H1 (cell line): Measurements from ENCODE around the gene PRMT1. TPM values are rescaled to one million over a fixed set of nuclear protein-coding genes. Genes with fewer than 3 reads are reported as not detected.
A peak's percentile ranks its signal among the peaks of the same experiment; 100 is the strongest.

Source experiments
- CTCF ChIA-PET: fragments of 300-600 bp; sonication (Branson Sonifier 250); formaldehyde crosslinking; loops from one replicate; lab custom pipeline; 2021; ENCODE audit not compliant: partially characterized antibody; lab: Charles Lee
- POLR2A ChIA-PET: fragments of 300-600 bp; sonication (Branson Sonifier 250); formaldehyde crosslinking; loops from one replicate; lab custom pipeline; 2021; ENCODE audit warnings: inconsistent platforms; ENCODE audit not compliant: partially characterized antibody; lab: Charles Lee
- DNase-seq, 2 experiments: peaks; one replicate each; pipeline versions ENCODE4 v3.0.0 to v3.0.0-alpha.2; 2010 to 2022; ENCODE audit warnings: low spot score in 2 of 2, low read depth in 1 of 2, mixed read lengths in 1 of 2
- FAIRE-seq: peaks from 2 replicates; lab custom pipeline; 2011; peaks lifted over from hg19 to GRCh38; lab: Jason Lieb, UNC
- H2AFZ ChIP-seq: 2 replicates; pipeline ENCODE4 v1.8.1; 2012; ENCODE audit warnings: low read length, inconsistent platforms
- H2AK5ac ChIP-seq: 2 replicates; pipeline ENCODE4 v1.6.1; 2013; ENCODE audit warnings: low read depth, low read length
- H2BK120ac ChIP-seq: replicated peaks from 2 replicates; pipeline ENCODE3; 2013; ENCODE audit warnings: low read depth, low read length, inconsistent platforms
- H2BK12ac ChIP-seq: 2 replicates; pipeline ENCODE4 v1.6.1; 2013; ENCODE audit warnings: low read depth, low read length
- H2BK15ac ChIP-seq: 2 replicates; pipeline ENCODE4 v1.6.1; 2013; ENCODE audit warnings: low read length
- H2BK20ac ChIP-seq: 2 replicates; pipeline ENCODE4 v1.6.1; 2013; ENCODE audit warnings: low read length
- H2BK5ac ChIP-seq: 2 replicates; pipeline ENCODE4 v1.6.1; 2013; ENCODE audit warnings: low read depth, low read length
- H3K14ac ChIP-seq: 2 replicates; pipeline ENCODE4 v1.6.1; 2013; ENCODE audit warnings: inconsistent platforms; ENCODE audit not compliant: insufficient read length
- H3K18ac ChIP-seq: 2 replicates; pipeline ENCODE4 v1.6.1; 2013; ENCODE audit warnings: low read length; ENCODE audit errors: extremely low read depth
- H3K23ac ChIP-seq: 2 replicates; pipeline ENCODE4 v1.6.1; 2013; ENCODE audit warnings: inconsistent platforms; ENCODE audit not compliant: insufficient read length
- H3K23me2 ChIP-seq: 2 replicates; pipeline ENCODE4 v1.6.1; 2013; ENCODE audit warnings: low read depth, low read length
- H3K27ac ChIP-seq: 2 replicates; pipeline ENCODE4 v1.6.1; 2011; ENCODE audit warnings: low read depth, low read length, inconsistent platforms
- H3K27me3 ChIP-seq, 4 experiments: replicated peaks in 1 of 4; 1 replicate in 1 of 4; 2 replicates in 3 of 4; pipeline versions ENCODE4 v1.6.1 to v1.8.1; 2011 to 2013; ENCODE audit warnings: low read length in 3 of 4, mild to moderate bottlenecking in 3 of 4, inconsistent platforms in 2 of 4, mixed read lengths in 2 of 4, moderate library complexity in 1 of 4; ENCODE audit not compliant: control insufficient read depth in 3 of 4, insufficient read depth in 3 of 4; ENCODE audit errors: extremely low read depth in 1 of 4
- H3K36me3 ChIP-seq, 4 experiments: 2 replicates each; pipeline versions ENCODE4 v1.6.1 to v1.8.1; 2011 to 2013; ENCODE audit warnings: mild to moderate bottlenecking in 4 of 4, low read length in 3 of 4, moderate library complexity in 2 of 4, control low read depth in 1 of 4, inconsistent platforms in 1 of 4; ENCODE audit not compliant: insufficient read depth in 4 of 4, control insufficient read depth in 2 of 4
- H3K4ac ChIP-seq: replicated peaks from 2 replicates; pipeline ENCODE3; 2013; ENCODE audit warnings: low read length, low read depth, mixed read lengths, inconsistent platforms; ENCODE audit not compliant: insufficient read length
- H3K4me1 ChIP-seq, 4 experiments: replicated peaks in 1 of 4; 1 replicate in 1 of 4; 2 replicates in 3 of 4; pipeline versions ENCODE4 v1.6.1 to v1.8.1; 2011 to 2013; ENCODE audit warnings: low read length in 3 of 4, inconsistent platforms in 2 of 4, mixed read lengths in 1 of 4; ENCODE audit not compliant: insufficient read depth in 4 of 4, control insufficient read depth in 3 of 4
- H3K4me2 ChIP-seq, 2 experiments: 2 replicates each; pipeline versions ENCODE4 v1.6.1 to v1.8.1; 2011 to 2013; ENCODE audit warnings: low read depth in 2 of 2, low read length in 2 of 2, control low read depth in 1 of 2, inconsistent platforms in 1 of 2, mild to moderate bottlenecking in 1 of 2; ENCODE audit not compliant: insufficient read depth in 1 of 2
- H3K4me3 ChIP-seq, 4 experiments: fragments of 200-600, 300-600 bp in 1 of 4; sonication (generic), shearing (Covaris generic), sonication (Bioruptor Twin) in 1 of 4; 2 replicates each; pipeline versions ENCODE4 v1.5.1 to v1.8.1; 2011 to 2016; ENCODE audit warnings: low read length in 4 of 4, low read depth in 3 of 4, control low read depth in 2 of 4, inconsistent platforms in 2 of 4, mild to moderate bottlenecking in 2 of 4, mixed read lengths in 1 of 4, moderate library complexity in 1 of 4; ENCODE audit not compliant: insufficient read depth in 2 of 4; ENCODE audit errors: extremely low read depth in 1 of 4
- H3K56ac ChIP-seq: replicated peaks from 2 replicates; pipeline ENCODE3; 2013; ENCODE audit warnings: low read depth, mild to moderate bottlenecking, mixed read lengths, low read length, inconsistent platforms; ENCODE audit not compliant: insufficient read length
- H3K79me1 ChIP-seq: 2 replicates; pipeline ENCODE4 v1.6.1; 2013; ENCODE audit warnings: low read depth, low read length, control low read depth
- H3K79me2 ChIP-seq, 2 experiments: 2 replicates each; pipeline versions ENCODE4 v1.6.1 to v1.8.1; 2012 to 2013; ENCODE audit warnings: low read length in 2 of 2, mild to moderate bottlenecking in 2 of 2, inconsistent platforms in 1 of 2; ENCODE audit not compliant: insufficient read depth in 2 of 2, control insufficient read depth in 1 of 2
- H3K9ac ChIP-seq, 4 experiments: replicated peaks in 1 of 4; 1 replicate in 1 of 4; 2 replicates in 3 of 4; pipeline versions ENCODE4 v1.6.1 to v1.8.1; 2011 to 2013; ENCODE audit warnings: low read depth in 3 of 4, low read length in 3 of 4, control low read depth in 2 of 4, mild to moderate bottlenecking in 2 of 4, moderate library complexity in 2 of 4, inconsistent platforms in 1 of 4; ENCODE audit errors: extremely low read depth in 1 of 4
- H3K9me3 ChIP-seq, 2 experiments: 2 replicates each; pipeline versions ENCODE4 v1.6.1 to v1.8.1; 2012 to 2013; ENCODE audit warnings: mild to moderate bottlenecking in 2 of 2, moderate library complexity in 2 of 2, control low read depth in 1 of 2, inconsistent platforms in 1 of 2, low read depth in 1 of 2, low read length in 1 of 2, mixed read lengths in 1 of 2; ENCODE audit not compliant: insufficient read depth in 2 of 2
- H4K20me1 ChIP-seq, 2 experiments: replicated peaks in 1 of 2; 2 replicates each; pipeline versions ENCODE3 to v1.8.1; 2011 to 2013; ENCODE audit warnings: inconsistent platforms in 2 of 2, low read length in 2 of 2, mild to moderate bottlenecking in 1 of 2; ENCODE audit not compliant: insufficient read depth in 2 of 2, control insufficient read depth in 1 of 2
- H4K5ac ChIP-seq: 2 replicates; pipeline ENCODE4 v1.6.1; 2013; ENCODE audit warnings: low read length, low read depth, mixed read lengths, inconsistent platforms; ENCODE audit not compliant: insufficient read length
- H4K8ac ChIP-seq: 2 replicates; pipeline ENCODE4 v1.8.0; 2013; ENCODE audit warnings: mild to moderate bottlenecking, moderate library complexity, low read length, inconsistent platforms; ENCODE audit not compliant: insufficient read depth; ENCODE audit errors: extremely low read depth
- H4K91ac ChIP-seq: replicated peaks from 2 replicates; pipeline ENCODE3; 2013; ENCODE audit warnings: low read length, mixed read lengths, inconsistent platforms; ENCODE audit not compliant: insufficient read length
- ASH2L ChIP-seq: fragments of 200-600, 300-600 bp; sonication (generic); IDR thresholded peaks from one replicate; pipeline ENCODE4 v1.7.1; 2017; ENCODE audit warnings: low read length
- BCL11A ChIP-seq, 2 experiments: IDR thresholded peaks; one replicate each; pipeline ENCODE4 v1.6.1; 2011; ENCODE audit warnings: low read depth in 2 of 2, low read length in 2 of 2, mild to moderate bottlenecking in 2 of 2
- CHD2 ChIP-seq: IDR thresholded peaks from 2 replicates; pipeline ENCODE4 v1.6.1; 2012; ENCODE audit warnings: low read length, improper control_type of control experiment
- FOSL1 ChIP-seq: IDR thresholded peaks from 2 replicates; pipeline ENCODE4 v1.6.1; 2011; ENCODE audit warnings: mild to moderate bottlenecking, low read depth, low read length, moderate library complexity; ENCODE audit not compliant: insufficient read depth
- HDAC2 ChIP-seq, 2 experiments: fragments of 300-600 bp in 1 of 2; sonication (generic) in 1 of 2; IDR thresholded peaks; 2 replicates each; pipeline ENCODE4 v1.6.1; 2011 to 2012; ENCODE audit warnings: low read depth in 2 of 2, low read length in 2 of 2, mild to moderate bottlenecking in 2 of 2, moderate library complexity in 2 of 2, borderline replicate concordance in 1 of 2, inconsistent platforms in 1 of 2
- JUND ChIP-seq: IDR thresholded peaks from 2 replicates; pipeline ENCODE4 v1.6.1; 2011; ENCODE audit warnings: mild to moderate bottlenecking, improper control_type of control experiment, low read length
- NANOG ChIP-seq: IDR thresholded peaks from 2 replicates; pipeline ENCODE4 v1.6.1; 2011; ENCODE audit warnings: low read length, low read depth, mild to moderate bottlenecking, inconsistent platforms; ENCODE audit not compliant: insufficient read depth, poor library complexity, severe bottlenecking
- RXRA ChIP-seq: IDR thresholded peaks from 2 replicates; pipeline ENCODE4 v1.6.1; 2011; ENCODE audit warnings: low read depth, mild to moderate bottlenecking, low read length, moderate library complexity; ENCODE audit not compliant: insufficient read depth
- SRF ChIP-seq: IDR thresholded peaks from 2 replicates; pipeline ENCODE4 v1.6.1; 2011; ENCODE audit warnings: mild to moderate bottlenecking, low read depth, low read length, moderate library complexity
- TAF1 ChIP-seq: IDR thresholded peaks from 2 replicates; pipeline ENCODE4 v1.6.1; 2011; ENCODE audit warnings: mild to moderate bottlenecking, low read depth, low read length
- TEAD4 ChIP-seq: IDR thresholded peaks from 2 replicates; pipeline ENCODE4 v1.6.1; 2012; ENCODE audit warnings: low read depth, low read length, inconsistent platforms, mixed read lengths
- WGBS, 2 experiments: shearing (Covaris generic) in 1 of 2; methylation state at CpG; one replicate each; pipeline versions ENCODE4 v1.1.6 to v1.1.7; 2013 to 2015; ENCODE audit warnings: low lambda C conversion rate in 2 of 2, mixed read lengths in 2 of 2, inconsistent platforms in 1 of 2, low coverage in 1 of 2, missing lambda C conversion rate in 1 of 2; ENCODE audit not compliant: insufficient replicate concordance in 2 of 2, insufficient coverage in 1 of 2, insufficient read length in 1 of 2; ENCODE audit errors: extremely low coverage in 1 of 2, missing lambda C conversion rate in 1 of 2; 5-methylcytosine and 5-hydroxymethylcytosine counted together
- polyA plus RNA-seq, 7 experiments: library from polyadenylated mRNA; depleted of rRNA in 3 of 7; stranded (reverse) in 5 of 7; unstranded in 2 of 7; fragments of >200 nt in 5 of 7; fragments of 200-250 nt in 2 of 7; gene quantifications; 1 replicate in 5 of 7; 2 replicates in 1 of 7; 4 replicates in 1 of 7; pipeline versions ENCODE4 v1.2.1 to v1.2.3, GENCODE V29; 2011 to 2013; ENCODE audit warnings: missing spikeins in 2 of 7, mixed read lengths in 2 of 7
- total RNA-seq: library from RNA; stranded (reverse); fragmentation: NEBNext Ultra II Directional; extraction: Animal tissue kit (Norgen Biotek cat#: 25700); gene quantifications from 2 replicates; pipeline ENCODE4 v1.2.1, GENCODE V29; 2021

The PRMT1 gene
- total and polyA plus RNA-seq, 2 of the 8 experiments (the other 6 are each of a cell fraction or from before 2014, with no cell fraction given): 561 to 1,215 TPM

DNA sequence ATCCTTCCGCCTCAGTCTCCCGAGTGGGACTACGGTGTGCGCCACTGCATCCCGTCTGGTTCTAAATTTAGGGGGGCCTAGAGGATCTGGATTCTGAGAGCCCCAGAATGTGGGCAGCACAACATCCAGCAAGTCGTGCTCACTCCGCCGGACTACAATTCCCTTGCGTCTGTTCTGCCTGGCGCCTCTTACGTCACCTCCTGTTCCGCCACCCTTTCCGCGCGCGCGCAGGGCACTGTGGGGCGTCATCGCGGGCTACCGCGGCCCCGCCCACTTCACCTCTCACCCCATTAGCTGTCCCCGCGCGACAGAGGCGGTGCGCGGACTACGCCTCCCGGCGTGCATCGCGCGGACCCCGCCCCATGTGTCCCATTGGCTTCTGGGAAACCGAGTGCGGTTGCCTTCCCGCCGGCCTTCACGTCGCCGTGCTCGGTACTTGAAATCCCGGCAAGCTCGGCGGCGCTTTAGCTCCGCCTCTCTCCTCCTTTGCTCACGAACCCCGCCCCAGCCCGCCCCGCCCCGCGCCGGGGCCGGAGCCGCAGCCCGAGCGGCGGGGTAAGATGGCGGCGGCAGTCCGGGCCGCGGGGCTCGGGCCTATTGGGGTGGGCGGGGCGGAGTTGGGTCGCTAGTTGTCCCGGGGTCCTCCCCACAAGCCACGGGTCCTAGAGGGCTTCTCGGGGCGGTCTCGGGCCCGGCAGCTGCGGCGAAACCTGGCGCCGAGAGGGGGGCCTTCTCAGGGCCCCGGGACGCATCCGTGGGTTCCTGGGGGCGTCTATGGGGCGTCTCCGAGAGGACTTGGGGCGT lies 35.2 kb upstream of the PRMT1 start, which contains the start of gene SCAF1:
Gene SCAF1, plus strand, starts transcription at position 522 of the 804 bp plus-strand sequence. CDS start 2,818 bp downstream, outside the sequence.
- Histone ChIP-seq H3K56ac (peak within 1 kb of the TSS; percentile 74), H2AFZ (no peak within 1 kb of the TSS), H3K4ac (peak within 1 kb of the TSS; percentile 13), H2BK20ac (no peak within 1 kb of the TSS), H3K23me2 (peaks cover 7% of the 10 kb centered on the region), H4K5ac (peak within 1 kb of the TSS; percentile 88), H3K4me2 (peak within 1 kb of the TSS; percentile 87 to 89), H3K9me3 (no peaks in the 10 kb centered on the region), H3K27ac (peak within 1 kb of the TSS; percentile 93), H3K79me1 (peaks cover 17% of the 10 kb centered on the region), H3K23ac (no peak within 1 kb of the TSS), H4K8ac (peak within 1 kb of the TSS; percentile 81; the same call in 1 of the 2 replicates), H3K79me2 (peaks cover 10 to 29% of the 10 kb centered on the region in 2 experiments), H2AK5ac (peak within 1 kb of the TSS; percentile 90; the same call in 1 of the 2 replicates), H3K36me3 (peaks cover 0 to 6% (median 4%) of the 10 kb centered on the region in 4 experiments; a peak in 5 of 8 replicates), H4K91ac (peak within 1 kb of the TSS; percentile 82), H3K27me3 (no peaks in the 10 kb centered on the region), H2BK5ac (peak within 1 kb of the TSS; percentile 93), H3K4me3 (peak within 1 kb of the TSS; percentile 85 to 100 (median 97)), H3K14ac (no peak within 1 kb of the TSS), H4K20me1 (peaks cover 3 to 21% of the 10 kb centered on the region in 2 experiments), H3K9ac (peak within 1 kb of the TSS; percentile 90 to 99 (median 92)), H3K4me1 (peaks cover 2 to 15% (median 11%) of the 10 kb centered on the region in 4 experiments), H3K18ac (peak within 1 kb of the TSS; percentile 83), H2BK15ac (0 out of 2 replicates have a peak within 1 kb of the TSS, but pooled peaks have one; percentile 72), H2BK120ac (no peak within 1 kb of the TSS), H2BK12ac (0 out of 2 replicates have a peak within 1 kb of the TSS, but pooled peaks have one; percentile 68)
- ChIA-PET CTCF (interaction anchor here (1.4 to 2.9 kb wide), 2 partner anchors 31 to 43 kb away, joined by 4 to 14 read pairs; no protein-coding TSS in a partner anchor), POLR2A (interaction anchor here (0.8 to 50.7 kb wide), 10 partner anchors 11 to 163 kb away, joined by 3 to 840 read pairs (median 6); partner anchors contain the start of genes BCL2L12, CPT1C, IRF3 and PRMT1)
- no peak for FAIRE-seq
- WGBS, 2 experiments: 2% methylated on average over 65 of the region's 87 CpGs; no CpG with 5 or more reads in 1 of the 2 experiments
- peak; percentile 98 to 99 for DNase-seq
- TF ChIP-seq HDAC2 (IDR thresholded peaks at IDR 0.05; ENCODE audit: borderline replicate concordance in 1 of 2, low read depth in 2 of 2, low read length in 2 of 2): peak; percentile 98 to 99
- peak; percentile 25; the same call in 1 of the 2 replicates for TF ChIP-seq SRF
- no peak for TF ChIP-seq RXRA
- TF ChIP-seq ASH2L: peak; percentile 36
- TF ChIP-seq BCL11A (IDR thresholded peaks at IDR 0.05; ENCODE audit: low read depth in 2 of 2, low read length in 2 of 2): no peak
- peak; percentile 82 for TF ChIP-seq CHD2
- TF ChIP-seq JUND: peak; percentile 77
- no peak for TF ChIP-seq FOSL1
- peak; percentile 1 for TF ChIP-seq NANOG
- TF ChIP-seq TEAD4: peak; percentile 50; the same call in 1 of the 2 replicates
- TF ChIP-seq TAF1: peak; percentile 63; the same call in 1 of the 2 replicates
